22Rv1 (cell line): ENCODE measurements around the gene DNM3.

Source experiments
- ZFX ChIP-seq: fragments of 450-650 bp; IDR thresholded peaks from 2 replicates; pipeline ENCODE4 v1.6.1; 2017; ENCODE audit warnings: antibody characterized with exemption, borderline replicate concordance
- TF ChIP-seq, protein P1 (sequence below): fragments of 450-650 bp; IDR thresholded peaks from 2 replicates; pipeline ENCODE4 v1.5.1; 2017; ENCODE audit warnings: mild to moderate bottlenecking

DNA sequence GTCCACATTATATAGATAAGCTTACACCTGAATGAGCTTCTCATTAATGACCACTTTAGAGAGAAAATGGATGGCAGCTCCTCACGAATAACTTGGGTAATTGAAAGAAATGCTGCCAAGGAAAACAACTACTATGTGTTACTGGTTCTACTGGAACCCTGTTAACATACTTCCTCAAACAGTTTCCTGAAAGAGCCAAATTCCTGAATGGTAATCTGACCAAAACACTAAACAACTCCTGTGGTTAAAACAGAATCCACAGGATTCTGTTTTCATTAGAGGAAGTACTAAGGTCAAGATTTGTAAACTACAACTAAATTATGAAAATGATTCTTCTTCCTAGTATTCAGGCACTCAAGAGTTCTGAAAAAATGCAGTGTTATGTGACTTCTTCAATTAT is 107.2 kb downstream of the DNM3 start:
- TF ChIP-seq, protein P1, sequence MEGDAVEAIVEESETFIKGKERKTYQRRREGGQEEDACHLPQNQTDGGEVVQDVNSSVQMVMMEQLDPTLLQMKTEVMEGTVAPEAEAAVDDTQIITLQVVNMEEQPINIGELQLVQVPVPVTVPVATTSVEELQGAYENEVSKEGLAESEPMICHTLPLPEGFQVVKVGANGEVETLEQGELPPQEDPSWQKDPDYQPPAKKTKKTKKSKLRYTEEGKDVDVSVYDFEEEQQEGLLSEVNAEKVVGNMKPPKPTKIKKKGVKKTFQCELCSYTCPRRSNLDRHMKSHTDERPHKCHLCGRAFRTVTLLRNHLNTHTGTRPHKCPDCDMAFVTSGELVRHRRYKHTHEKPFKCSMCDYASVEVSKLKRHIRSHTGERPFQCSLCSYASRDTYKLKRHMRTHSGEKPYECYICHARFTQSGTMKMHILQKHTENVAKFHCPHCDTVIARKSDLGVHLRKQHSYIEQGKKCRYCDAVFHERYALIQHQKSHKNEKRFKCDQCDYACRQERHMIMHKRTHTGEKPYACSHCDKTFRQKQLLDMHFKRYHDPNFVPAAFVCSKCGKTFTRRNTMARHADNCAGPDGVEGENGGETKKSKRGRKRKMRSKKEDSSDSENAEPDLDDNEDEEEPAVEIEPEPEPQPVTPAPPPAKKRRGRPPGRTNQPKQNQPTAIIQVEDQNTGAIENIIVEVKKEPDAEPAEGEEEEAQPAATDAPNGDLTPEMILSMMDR, result no peak
- TF ChIP-seq ZFX, result no peak
